HPDE6-E6E7 (cell line): ENCODE measurements around the gene FMO2.
A peak's percentile ranks its signal among the peaks of the same experiment; 100 is the strongest.

Experiments used
- DNase-seq: peaks from one replicate; pipeline ENCODE4 v3.0.0; 2011; ENCODE audit warnings: missing footprints; ENCODE audit errors: extremely low spot score

Gene FMO2

DNA sequence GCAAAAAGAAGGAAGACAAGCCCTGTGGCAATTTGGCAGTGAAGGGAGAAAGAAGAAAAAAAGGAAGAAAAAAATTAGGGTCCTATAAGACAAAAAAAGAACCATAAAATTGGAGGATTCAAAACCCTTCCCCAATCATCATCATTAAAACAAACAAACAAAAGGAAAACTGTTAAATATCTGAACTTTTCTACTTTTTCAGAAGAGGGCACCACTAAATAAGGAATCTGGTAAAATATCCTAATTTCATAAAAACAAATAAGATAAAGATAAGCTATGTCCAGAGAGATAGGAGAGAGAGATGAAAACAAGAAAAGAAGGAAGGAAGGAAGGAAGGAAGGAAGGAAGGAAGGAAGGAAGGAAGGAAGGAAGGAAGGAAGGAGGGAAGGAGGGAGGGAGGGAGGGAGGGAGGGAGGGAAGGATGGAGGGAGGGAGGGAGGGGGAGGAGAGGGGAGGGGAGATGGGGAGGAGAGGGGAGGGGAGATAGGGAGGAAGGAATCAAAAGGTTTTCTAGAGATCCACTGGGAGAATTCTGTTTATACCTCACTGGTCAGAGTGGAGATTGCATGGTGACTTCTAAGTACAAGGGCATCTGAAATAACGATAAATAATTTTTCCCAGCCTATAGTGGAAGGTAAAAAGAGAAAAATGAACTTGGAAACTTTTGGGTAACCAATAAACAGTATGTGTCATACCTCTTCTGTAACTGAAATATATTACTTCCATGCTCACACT lies 10.4 kb upstream of the FMO2 start:
- DNase-seq: no peak

GRCh38 chr1:171177261-171177660 lies 7.8 kb upstream of the FMO2 start:
- DNase-seq: no peak

DNA sequence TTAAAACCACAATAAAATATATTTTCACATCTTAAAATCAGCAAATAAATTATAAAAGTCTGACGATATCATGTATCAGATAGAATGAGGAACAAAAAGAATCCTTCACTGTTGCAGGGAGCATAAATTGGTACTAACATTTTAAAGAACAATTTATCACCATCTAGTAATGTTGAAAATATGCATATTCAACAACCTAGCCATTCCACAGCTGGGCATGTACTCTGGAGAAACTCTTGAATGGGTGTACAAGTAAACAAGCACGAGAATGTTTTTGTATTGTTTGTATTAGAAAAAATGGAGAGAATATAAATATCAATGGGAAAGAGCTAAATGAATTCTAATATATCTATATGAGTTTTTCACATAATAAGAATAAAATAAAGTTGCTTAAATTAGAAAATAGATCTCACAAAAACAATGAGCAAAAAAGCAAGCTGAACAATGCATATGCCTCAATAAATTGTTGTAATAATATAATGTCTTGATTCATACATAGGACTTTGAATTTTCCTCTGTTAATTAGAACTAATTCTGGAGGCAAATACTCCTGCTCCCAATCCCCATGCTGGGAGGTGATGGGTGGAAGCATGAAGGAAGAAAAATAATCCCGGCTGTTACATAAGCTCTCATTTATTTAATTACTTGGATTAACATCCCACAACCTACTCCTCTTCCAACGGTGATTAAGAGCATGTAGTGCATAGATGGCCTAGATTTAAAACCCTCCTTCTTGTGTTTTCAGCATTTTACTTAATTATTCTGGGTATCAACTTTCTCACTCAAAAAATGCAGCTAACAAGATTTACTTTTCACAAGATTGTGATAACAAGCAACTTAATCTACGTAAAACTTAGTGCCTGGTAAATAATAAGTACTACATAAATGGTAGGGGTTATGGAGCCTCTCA lies 5.5 kb upstream of the FMO2 start:
- no peak for DNase-seq

DNA sequence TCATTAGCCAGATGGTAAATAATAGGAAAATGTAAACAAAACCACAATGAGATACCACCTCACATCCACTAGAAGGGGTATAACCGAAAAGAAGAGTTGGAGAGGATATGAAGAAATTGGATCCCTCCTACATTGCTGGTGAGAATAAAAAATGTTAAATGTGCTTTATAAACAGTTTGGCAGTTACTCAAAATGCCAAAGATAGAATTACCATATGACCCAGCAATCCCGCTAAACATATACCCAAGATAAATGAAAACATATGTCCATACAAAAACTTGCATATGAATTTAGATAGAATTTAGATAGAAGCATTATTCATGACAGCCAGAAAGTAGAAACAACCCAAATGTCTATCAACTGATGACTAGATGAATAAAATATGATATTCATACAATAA lies 4.4 kb upstream of the FMO2 start:
- DNase-seq: no peak

GRCh38 chr1:171188388-171189266 lies 3.5 kb downstream of the FMO2 start:
- DNase-seq: peak; percentile 42

DNA sequence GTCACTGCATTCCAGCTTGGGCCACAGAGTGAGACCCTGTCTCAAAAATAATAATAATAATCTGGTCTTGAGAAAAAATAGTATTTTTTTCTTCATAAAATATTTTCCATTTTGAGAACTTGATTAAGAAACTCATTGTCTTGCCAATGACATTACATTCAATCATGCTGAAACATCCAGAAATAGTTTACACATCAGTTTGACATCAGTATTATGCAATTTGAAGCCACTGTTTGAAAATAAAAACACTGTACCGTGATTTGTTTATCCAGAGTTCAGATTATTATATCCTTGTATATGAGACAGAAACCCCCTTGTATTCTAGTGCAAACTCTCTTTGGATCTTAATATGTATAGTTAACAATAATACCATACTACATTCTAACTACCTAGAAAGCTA lies 6.9 kb downstream of the FMO2 start:
- no peak for DNase-seq

- DNase-seq: no peak
These were observed 10.7 kb downstream of the FMO2 start for GRCh38 chr1:171195767-171196166.

GRCh38 chr1:171196351-171196750 lies 11.3 kb downstream of the FMO2 start:
- no peak for DNase-seq

- no peak for DNase-seq
These were observed 13.0 kb downstream of the FMO2 start for GRCh38 chr1:171198081-171198480.

DNA sequence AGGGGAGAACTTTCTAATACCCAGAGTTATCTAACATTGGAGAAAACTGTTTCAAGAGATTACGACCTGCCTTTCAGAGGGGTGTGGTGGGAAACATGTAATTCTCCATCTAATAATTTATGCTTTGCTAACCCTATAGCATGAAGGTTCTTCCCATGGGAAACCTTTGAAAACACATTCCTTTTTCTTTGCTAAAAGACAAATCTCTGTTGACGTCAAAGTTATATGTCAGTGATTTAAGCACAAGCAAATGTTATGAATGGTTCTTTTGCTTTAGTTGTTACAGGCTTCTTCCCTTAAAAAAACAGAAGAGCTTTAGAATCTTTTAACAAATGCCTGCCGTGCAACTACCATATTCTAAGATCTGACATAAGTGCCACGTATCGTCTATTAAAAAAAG lies 19.2 kb downstream of the FMO2 start:
- no peak for DNase-seq

DNA sequence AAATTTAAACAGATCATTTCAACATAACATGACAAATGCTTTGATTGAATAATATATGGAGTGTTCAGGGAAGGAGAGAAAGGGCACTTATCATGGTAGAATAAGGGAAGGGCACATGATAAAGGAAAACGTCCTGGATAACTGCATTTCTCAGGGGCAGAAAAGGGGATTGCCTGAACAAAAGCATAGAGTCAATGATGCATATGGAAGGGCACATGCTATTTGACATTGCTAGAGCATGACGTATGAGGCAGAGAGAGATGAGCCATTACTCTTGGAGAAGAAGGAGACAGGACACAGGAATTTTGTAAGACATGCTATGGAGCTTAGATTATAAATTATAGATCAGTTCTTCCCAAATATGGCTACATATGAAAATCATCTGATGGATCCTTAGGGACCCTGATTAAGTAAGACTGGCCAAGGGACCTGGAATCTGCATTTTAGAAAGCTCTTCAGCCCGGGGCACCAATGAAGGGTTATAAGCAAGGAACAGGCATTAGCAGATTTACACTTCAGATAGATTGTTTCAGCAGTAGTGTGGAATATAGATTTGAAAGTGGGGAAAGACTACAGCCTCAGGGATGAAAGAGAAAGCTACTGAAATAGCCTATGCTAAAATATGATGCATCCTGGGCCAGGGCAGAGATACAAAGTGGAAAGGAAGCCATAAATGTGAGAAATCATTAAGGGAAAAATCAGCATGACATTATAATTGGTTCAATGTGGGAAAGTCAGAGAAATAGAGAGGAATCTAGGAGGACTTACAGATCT lies 21.3 kb downstream of the FMO2 start:
- no peak for DNase-seq

DNA sequence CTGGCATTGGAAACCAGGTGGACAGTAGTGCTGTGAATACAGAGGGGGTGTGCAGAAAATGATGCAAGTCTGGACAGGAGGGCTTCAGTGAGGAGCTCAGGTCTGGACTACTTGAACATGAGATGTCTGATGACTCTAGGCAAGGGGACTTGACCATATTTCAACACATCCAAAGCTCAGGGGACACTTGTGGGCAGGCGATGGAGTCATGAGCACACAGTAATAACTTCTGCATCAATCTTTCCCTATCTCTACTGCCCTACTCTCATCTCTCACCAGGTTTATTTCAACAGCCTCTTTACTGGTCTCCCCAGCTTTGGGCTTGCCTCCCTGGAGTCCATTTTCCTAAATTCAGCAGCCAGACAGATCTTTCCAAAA lies 21.9 kb downstream of the FMO2 start:
- no peak for DNase-seq

GRCh38 chr1:171207377-171207776 lies 22.3 kb downstream of the FMO2 start:
- no peak for DNase-seq

DNA sequence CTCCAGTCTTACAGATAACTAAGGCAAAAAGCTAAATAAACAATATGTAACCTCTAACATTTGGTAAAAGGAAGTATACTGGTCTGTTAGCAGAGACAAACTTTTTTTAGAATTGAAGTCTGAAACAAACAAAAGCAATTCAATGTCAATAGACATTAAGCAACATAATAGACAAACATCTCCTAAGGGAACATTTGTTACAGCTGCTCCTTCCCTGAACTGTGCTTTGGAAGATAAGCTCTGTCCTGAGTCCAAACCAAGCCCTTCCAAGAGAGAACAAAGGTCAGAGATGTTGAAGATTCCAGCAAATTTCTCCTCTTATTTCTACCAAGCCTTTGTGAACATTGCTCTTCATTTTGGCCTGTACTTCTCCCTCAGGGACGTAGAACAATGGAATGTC lies 25.3 kb downstream of the FMO2 start:
- no peak for DNase-seq

DNA sequence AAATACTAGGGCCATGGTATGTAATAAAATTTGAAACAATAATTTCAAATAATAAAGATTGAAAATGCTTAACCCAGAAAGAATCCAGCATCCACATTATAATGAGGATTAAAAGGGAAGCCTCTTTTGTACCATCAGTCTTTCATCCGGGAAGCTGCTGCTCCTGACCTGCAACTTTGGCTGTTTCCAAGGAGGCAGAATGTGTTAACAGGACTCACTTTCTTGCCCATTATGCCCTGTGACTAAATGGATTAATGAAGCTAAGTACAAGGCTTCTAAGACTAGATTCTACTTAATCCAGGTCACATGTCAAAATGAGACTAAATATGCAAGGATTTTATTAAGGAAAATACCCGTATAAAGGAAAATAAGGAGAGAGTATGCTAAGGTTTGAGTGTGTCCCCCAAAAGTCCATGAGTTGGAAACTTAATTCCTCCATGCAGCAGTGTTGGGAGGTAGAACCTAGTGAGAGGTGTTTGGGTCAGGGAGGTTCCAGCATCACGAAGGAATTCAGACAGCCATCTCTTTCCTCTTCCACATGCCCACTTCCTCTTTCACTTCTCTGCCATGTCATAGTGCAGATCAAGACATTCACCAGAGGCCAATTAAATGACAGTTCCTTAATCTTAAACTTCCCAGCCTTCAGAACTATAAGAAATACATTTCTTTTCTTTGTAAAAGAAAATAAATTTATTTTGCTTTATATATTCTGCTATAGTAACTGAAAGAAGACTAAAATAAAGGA lies 27.7 kb downstream of the FMO2 start:
- DNase-seq: no peak

DNA sequence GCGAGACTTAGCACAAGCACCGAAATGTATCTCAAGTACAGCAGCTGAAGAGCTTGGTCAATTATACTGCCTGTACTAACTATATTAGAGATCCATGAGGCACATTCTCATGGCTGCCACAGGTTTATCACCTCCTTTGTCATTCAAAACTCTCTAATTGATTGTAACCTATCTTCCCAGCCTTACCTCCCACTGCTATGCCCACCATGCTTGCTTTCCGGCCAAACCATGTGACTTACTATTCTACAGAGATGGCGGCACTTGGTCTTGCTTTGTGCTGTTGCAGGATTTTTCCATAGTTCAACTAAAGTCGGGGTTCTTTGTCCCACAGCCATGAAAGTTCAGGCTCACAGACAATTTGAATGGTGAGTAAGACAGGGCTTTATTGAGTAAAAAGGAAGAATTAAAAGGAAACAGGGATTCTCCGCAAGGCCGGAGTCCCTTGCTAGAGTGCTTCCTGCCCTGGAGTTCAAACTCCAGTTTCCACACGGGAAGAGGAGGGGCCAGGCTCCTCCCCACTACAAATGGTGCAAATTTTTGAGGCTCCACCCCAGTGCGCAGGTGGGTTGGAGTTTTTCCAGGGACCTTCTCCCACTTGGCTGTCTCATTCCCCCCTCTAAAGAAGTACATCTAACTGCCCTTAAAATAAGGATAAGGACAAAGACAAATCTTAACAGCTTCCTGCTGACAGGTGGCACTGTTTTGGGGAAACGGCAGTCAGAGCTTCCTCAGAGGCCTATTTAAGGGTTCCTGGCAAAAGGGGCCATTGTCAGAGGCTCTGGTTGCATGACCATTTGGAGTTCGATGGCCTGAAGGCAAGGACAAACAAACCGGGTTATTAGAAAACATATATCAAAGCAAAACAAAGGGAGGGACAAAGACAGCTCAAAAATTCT lies 28.7 kb downstream of the FMO2 start:
- no peak for DNase-seq

DNA sequence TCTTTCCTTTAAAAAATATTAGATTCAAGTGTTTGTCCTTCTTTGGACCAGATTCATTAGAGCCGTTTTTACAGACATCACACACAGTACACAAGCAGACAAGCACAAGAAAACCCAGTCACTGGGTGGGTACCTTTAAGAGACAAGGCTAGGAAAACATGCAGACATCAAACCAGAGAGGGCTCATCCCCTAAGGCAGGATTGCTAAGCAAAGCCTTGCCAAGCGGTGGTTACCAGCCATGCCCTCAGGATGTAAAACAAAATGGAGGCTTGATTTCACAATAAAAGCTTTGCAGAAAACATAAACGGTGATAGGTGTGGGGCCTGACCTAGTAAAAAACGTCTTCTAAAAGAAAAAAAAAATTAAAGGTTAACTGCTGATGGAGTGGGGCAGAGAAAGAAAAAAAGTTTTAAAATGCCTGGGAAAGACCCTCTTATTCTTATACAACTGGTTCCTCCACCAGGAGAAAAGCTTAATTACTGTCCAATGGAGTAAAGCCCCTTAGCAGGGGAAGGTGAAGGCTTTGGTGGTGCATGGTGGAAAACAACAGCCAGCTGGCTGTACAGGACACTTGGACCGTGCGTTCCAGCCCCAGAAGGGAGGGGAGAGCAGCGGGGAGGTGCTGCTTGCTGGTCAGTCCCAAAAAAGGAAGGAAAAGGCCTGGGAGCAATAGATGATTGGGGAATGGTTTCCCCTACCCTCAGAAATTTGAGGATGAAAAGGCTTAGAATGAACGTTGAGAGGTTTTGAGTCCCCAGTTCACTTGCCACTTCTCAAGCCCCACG lies 32.8 kb downstream of the FMO2 start:
- no peak for DNase-seq

DNA sequence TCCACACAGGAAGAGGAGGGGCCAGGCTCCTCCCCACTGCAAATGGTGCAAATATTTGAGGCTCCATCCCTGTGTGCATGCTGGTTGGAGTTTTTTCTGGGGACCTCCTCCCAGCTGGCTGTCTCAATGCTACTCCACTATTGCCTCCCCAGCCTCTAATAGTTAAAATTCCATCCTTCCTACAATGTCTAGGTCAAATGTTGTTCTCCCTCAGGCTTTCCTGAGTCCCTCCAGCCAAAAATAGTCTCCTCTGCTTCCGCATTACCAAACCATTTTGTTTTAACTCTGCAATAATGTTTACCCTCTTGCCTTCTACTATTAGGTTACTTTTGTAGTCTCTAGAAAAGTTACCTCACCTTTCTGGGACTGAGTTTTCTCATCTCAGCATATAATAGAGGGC lies 33.6 kb downstream of the FMO2 start:
- no peak for DNase-seq
